Measurements from ENCODE around the gene POFUT2. TPM values are rescaled to one million over a fixed set of nuclear protein-coding genes. Genes with fewer than 3 reads are reported as not detected.

The POFUT2 gene
- total and polyA plus RNA-seq, 4 donors, result 17.9 to 35.7 (median 26.1) TPM

GRCh38 chr21:45295576-45296365 lies 8.1 kb upstream of the POFUT2 start:
- H3K4me3 ChIP-seq, result no peak overlapping the region
- DNase-seq (no peak), ATAC-seq (ENCODE audit: insufficient read depth, low FRiP score) (no peak)
- peak overlapping the region; percentile 82 to 96 for H3K27ac ChIP-seq (ENCODE audit: low read depth in 1 of 2, low read length in 1 of 2)
- peaks cover 0 to 4% (median 0%) of the 10 kb centered on the region in 4 donors for H3K9me3 ChIP-seq (ENCODE audit: control insufficient read depth in 4 of 4, insufficient read depth in 3 of 4, low read length in 3 of 4)
- H3K9ac ChIP-seq (ENCODE audit: insufficient read depth in 1 of 2, low read length in 2 of 2), result no peak overlapping the region
- H3K36me3 ChIP-seq (ENCODE audit: control insufficient read depth in 4 of 4, insufficient read depth in 4 of 4, low read length in 4 of 4), result no peaks in the 10 kb centered on the region
- no peaks in the 10 kb centered on the region for H3K27me3 ChIP-seq (ENCODE audit: control insufficient read depth in 3 of 3, insufficient read depth in 3 of 3, low read length in 2 of 3)
- 85 to 87% methylated on average over 27 of the region's 27 CpGs for WGBS, 2 donors
- peaks cover 0 to 59% (median 30%) of the 10 kb centered on the region in 5 donors for H3K4me1 ChIP-seq (ENCODE audit: control insufficient read depth in 5 of 5, insufficient read depth in 5 of 5, low read length in 5 of 5)
- TF ChIP-seq CTCF (IDR thresholded peaks at IDR 0.05; ENCODE audit: control extremely low read depth, extremely low read depth), result no peak

DNA sequence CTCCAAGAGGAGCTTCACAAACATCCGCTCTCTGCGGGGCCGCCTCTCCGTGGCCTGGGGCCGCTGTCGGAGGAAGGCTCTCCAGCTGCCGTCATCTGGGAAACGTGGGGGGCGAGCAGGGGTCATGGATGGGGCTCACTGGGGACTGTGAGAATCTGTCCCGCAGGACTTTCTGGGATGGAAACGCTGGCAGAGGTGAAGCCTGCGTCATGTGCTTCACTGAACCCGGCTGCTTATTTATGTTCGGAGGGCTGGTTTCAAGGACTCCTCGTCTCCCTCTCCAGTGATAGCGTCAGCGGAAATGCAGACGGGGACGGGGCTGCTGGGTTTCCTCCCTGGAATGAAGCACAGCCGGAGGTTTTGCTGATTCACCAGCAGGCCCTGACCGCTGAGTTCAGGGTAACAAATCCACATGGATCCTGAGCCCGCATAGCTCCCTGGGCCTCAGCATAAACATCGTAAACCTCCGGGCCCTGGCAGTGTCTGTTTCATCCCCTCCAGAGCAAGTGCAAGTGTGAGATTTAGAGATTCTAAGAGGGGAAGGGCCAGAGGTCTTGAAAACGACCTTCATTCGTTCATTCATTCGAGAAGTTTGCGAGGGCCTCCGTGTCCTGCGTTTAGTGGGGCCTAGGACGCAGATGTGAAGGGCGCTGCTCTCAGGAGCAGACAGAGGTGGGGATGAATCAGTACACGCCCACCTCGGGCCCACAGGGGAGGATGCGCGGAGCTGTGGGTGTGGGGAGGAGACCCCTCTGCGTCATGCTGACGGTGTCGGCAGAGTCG lies 7.0 kb upstream of the POFUT2 start:
- H3K9ac ChIP-seq (ENCODE audit: insufficient read depth in 1 of 2, low read length in 2 of 2), result peak overlapping the region; percentile 64 to 66
- peak overlapping the region; percentile 87 to 96 for H3K27ac ChIP-seq (ENCODE audit: low read depth in 1 of 2, low read length in 1 of 2)
- no peak overlapping the region for H3K4me3 ChIP-seq
- peak; percentile 39 for ATAC-seq (ENCODE audit: insufficient read depth, low FRiP score)
- peaks cover 0 to 50% (median 24%) of the 10 kb centered on the region in 5 donors for H3K4me1 ChIP-seq (ENCODE audit: control insufficient read depth in 5 of 5, insufficient read depth in 5 of 5, low read length in 5 of 5)
- peak; percentile 89 to 93 (median 92) for DNase-seq
- TF ChIP-seq CTCF (IDR thresholded peaks at IDR 0.05; ENCODE audit: control extremely low read depth, extremely low read depth), result no peak
- H3K36me3 ChIP-seq (ENCODE audit: control insufficient read depth in 4 of 4, insufficient read depth in 4 of 4, low read length in 4 of 4), result peaks cover 0 to 3% (median 0%) of the 10 kb centered on the region in 4 donors
- H3K9me3 ChIP-seq (ENCODE audit: control insufficient read depth in 4 of 4, insufficient read depth in 3 of 4, low read length in 3 of 4), result peaks cover 0 to 4% (median 0%) of the 10 kb centered on the region in 4 donors
- H3K27me3 ChIP-seq (ENCODE audit: control insufficient read depth in 3 of 3, insufficient read depth in 3 of 3, low read length in 2 of 3), result no peaks in the 10 kb centered on the region
- 45 to 52% methylated on average over 40 of the region's 40 CpGs for WGBS, 2 donors

- Histone ChIP-seq H3K9ac (ENCODE audit: insufficient read depth in 1 of 2, low read length in 2 of 2) (peak overlapping the region in 1 of 2 donors; percentile 66), H3K4me3 (no peak overlapping the region), H3K9me3 (ENCODE audit: control insufficient read depth in 4 of 4, insufficient read depth in 3 of 4, low read length in 3 of 4) (peaks cover 0 to 4% (median 0%) of the 10 kb centered on the region in 4 donors), H3K4me1 (ENCODE audit: control insufficient read depth in 5 of 5, insufficient read depth in 5 of 5, low read length in 5 of 5) (peaks cover 0 to 44% (median 24%) of the 10 kb centered on the region in 5 donors), H3K27ac (ENCODE audit: low read depth in 1 of 2, low read length in 1 of 2) (peak overlapping the region; percentile 87 to 96), H3K27me3 (ENCODE audit: control insufficient read depth in 3 of 3, insufficient read depth in 3 of 3, low read length in 2 of 3) (no peaks in the 10 kb centered on the region), H3K36me3 (ENCODE audit: control insufficient read depth in 4 of 4, insufficient read depth in 4 of 4, low read length in 4 of 4) (peaks cover 0 to 3% (median 0%) of the 10 kb centered on the region in 4 donors)
- 66 to 77% methylated on average over 23 of the region's 23 CpGs for WGBS, 2 donors
- no peak for ATAC-seq (ENCODE audit: insufficient read depth, low FRiP score)
- peak in 2 of 3 donors; percentile 38 to 43 for DNase-seq
- no peak for TF ChIP-seq CTCF (IDR thresholded peaks at IDR 0.05; ENCODE audit: control extremely low read depth, extremely low read depth)
These were observed 6.2 kb upstream of the POFUT2 start for GRCh38 chr21:45293726-45294401.
